Stomach (tissue), 4 donors: ENCODE measurements around the gene PRUNE1.

Source experiments
- CTCF ChIP-seq, 7 experiments: fragments of 450-650 bp in 4 of 7; fragments of 200-600 bp in 3 of 7; sonication (generic) in 3 of 7; IDR thresholded peaks; one replicate each; pipeline ENCODE4 v1.5.1; 2016 to 2019; ENCODE audit warnings: antibody characterized with exemption in 7 of 7, control low read depth in 2 of 7, mild to moderate bottlenecking in 1 of 7
- POLR2A ChIP-seq, 4 donors: fragments of 450-650 bp; IDR thresholded peaks; one replicate each; pipeline ENCODE4 v1.6.1; 2016; ENCODE audit warnings: antibody characterized with exemption in 4 of 4, control low read depth in 2 of 4, mild to moderate bottlenecking in 1 of 4, moderate library complexity in 1 of 4

DNA sequence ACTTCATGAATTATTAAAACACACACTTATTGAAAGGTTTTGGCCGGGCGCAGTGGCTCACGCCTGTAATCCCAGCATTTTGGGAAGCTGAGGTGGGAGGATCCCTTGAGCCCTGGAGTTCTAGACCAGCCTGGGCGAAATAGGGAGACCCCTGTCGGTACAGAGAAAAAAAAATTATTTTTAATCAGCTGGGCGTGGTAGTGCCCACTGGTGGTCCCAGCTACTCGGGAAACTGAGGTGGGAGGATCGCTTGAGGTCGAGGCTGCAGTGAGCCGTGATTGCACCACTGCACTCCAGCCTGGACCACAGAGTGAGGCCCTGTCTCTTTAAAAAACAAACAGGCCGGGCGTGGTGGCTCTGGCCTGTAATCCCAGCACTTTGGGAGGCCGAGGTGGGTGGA, 64.0 kb downstream of the PRUNE1 start:
- TF ChIP-seq CTCF (IDR thresholded peaks at IDR 0.05): no peak
- no peak for TF ChIP-seq POLR2A (IDR thresholded peaks at IDR 0.05)
